ENCODE measurements around the gene LRRIQ3. TPM values are rescaled to one million over a fixed set of nuclear protein-coding genes. Genes with fewer than 3 reads are reported as not detected.
A peak's percentile ranks its signal among the peaks of the same experiment; 100 is the strongest.

LRRIQ3 gene, protein sequence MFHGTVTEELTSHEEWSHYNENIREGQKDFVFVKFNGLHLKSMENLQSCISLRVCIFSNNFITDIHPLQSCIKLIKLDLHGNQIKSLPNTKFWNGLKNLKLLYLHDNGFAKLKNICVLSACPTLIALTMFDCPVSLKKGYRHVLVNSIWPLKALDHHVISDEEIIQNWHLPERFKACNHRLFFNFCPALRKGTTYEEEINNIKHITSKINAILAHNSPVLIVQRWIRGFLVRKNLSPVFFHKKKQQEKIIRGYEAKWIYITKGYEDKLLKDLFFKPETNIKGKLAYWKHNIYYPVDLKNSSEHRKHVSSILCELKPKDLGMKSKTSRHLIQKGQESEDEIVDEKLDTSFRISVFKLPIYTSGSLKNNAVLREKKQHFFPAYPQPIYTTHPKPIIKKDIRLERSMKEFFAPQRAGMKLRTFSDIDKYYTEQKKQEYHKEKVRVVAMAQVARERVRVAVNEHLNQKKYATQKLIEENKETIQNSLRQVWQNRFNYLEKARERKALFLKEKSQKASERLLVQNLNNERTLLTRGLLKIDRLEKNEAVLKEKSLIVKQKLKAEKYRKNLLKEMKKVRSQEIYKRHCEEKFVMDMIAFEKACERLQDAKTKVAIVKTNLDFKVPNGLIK
- total RNA-seq (10 to 100 TPM; 12.6 to 23.1 TPM), polyA plus RNA-seq (ENCODE audit: insufficient read depth, low read depth, low replicate concordance) (36.2 TPM)
- long read RNA-seq, donor 1 = 0 reads
- long read RNA-seq, donor 2, partial matches to known transcripts = 0 of 1 reads
- long read RNA-seq, donor 2, other reads (novel, unspliced or antisense) = 0 of 1 reads

GRCh38 chr1:74197657-74198552 is at the start of gene LRRIQ3, which contains the start of gene FPGT:
TSS of gene LRRIQ3 (minus strand) at chr1:74198176. CDS start at chr1:74183684, 14,492 bp downstream.
TSS of gene FPGT (plus strand) at chr1:74198242. CDS start at chr1:74198279, 37 bp downstream.
- DNase-seq = peak; percentile 95
- no peak for TF ChIP-seq CTCF (IDR thresholded peaks at IDR 0.05)
- no peak for TF ChIP-seq POLR2A (IDR thresholded peaks at IDR 0.05)
- Histone ChIP-seq H3K9me3 (no peaks in the 10 kb centered on the region), H3K36me3 (ENCODE audit: low read depth, missing control alignments) (no peaks in the 10 kb centered on the region), H3K27me3 (no peaks in the 10 kb centered on the region), H3K27ac (peak within 1 kb of the TSS; percentile 63 to 68), H3K4me1 (no peaks in the 10 kb centered on the region), H3K4me3 (peak within 1 kb of the TSS; percentile 60 to 66)
- intact Hi-C loops (cut with DNase I; ENCODE audit: low total_unique reads) = no loop called here
- 2% methylated on average over 20 to 38 of the region's 41 CpGs for WGBS, 2 donors

- H3K27ac ChIP-seq = no peak overlapping the region
- H3K4me3 ChIP-seq = no peak overlapping the region
- TF ChIP-seq CTCF (IDR thresholded peaks at IDR 0.05) = no peak
- no peak for TF ChIP-seq POLR2A (IDR thresholded peaks at IDR 0.05)
- no peaks in the 10 kb centered on the region for H3K36me3 ChIP-seq (ENCODE audit: low read depth, missing control alignments)
- H3K9me3 ChIP-seq = no peaks in the 10 kb centered on the region
- DNase-seq = no peak
- 77 to 80% methylated on average over 2 of the region's 2 CpGs for WGBS, 2 donors
- no peaks in the 10 kb centered on the region for H3K4me1 ChIP-seq
- intact Hi-C loops (cut with DNase I; ENCODE audit: low total_unique reads) = no loop called here
- H3K27me3 ChIP-seq = no peaks in the 10 kb centered on the region
These were observed 48.3 kb upstream of the LRRIQ3 start for GRCh38 chr1:74246315-74246714.

GRCh38 chr1:74245168-74245772 is 47.3 kb upstream of the LRRIQ3 start:
- no peaks in the 10 kb centered on the region for H3K4me1 ChIP-seq
- WGBS, 2 donors = 23 to 37% methylated on average over 2 of the region's 2 CpGs
- intact Hi-C loops (cut with DNase I; ENCODE audit: low total_unique reads) = no loop called here

More at GRCh38 chr1:74245168-74245772, 47.3 kb upstream of the LRRIQ3 start:
- Histone ChIP-seq H3K27me3 (no peaks in the 10 kb centered on the region), H3K36me3 (ENCODE audit: low read depth, missing control alignments) (no peaks in the 10 kb centered on the region), H3K27ac (no peak overlapping the region), H3K4me3 (no peak overlapping the region), H3K9me3 (no peaks in the 10 kb centered on the region)
- DNase-seq = no peak
- TF ChIP-seq CTCF (IDR thresholded peaks at IDR 0.05) = no peak
- TF ChIP-seq POLR2A (IDR thresholded peaks at IDR 0.05) = no peak

Measured in testis (tissue), 5 donors.